H9 (cell line): ENCODE results near the gene RAB1B. TPM values are rescaled to one million over a fixed set of nuclear protein-coding genes. Genes with fewer than 3 reads are reported as not detected.

Experiments used
- DNase-seq: peaks from one replicate; pipeline ENCODE4 v3.0.0-alpha.2; 2017
- H2AFZ ChIP-seq: one replicate; pipeline ENCODE4 v1.6.1; 2013; ENCODE audit warnings: mild to moderate bottlenecking, low read length, control low read depth, moderate library complexity
- H2AK5ac ChIP-seq: 2 replicates; pipeline ENCODE4 v1.6.1; 2013; ENCODE audit warnings: low read length, control low read depth, mixed read lengths; ENCODE audit not compliant: insufficient read length
- H2BK120ac ChIP-seq: one replicate; pipeline ENCODE4 v1.6.1; 2013; ENCODE audit warnings: low read depth, mild to moderate bottlenecking, low read length, control low read depth, inconsistent platforms; ENCODE audit not compliant: poor library complexity, severe bottlenecking
- H2BK12ac ChIP-seq: 2 replicates; pipeline ENCODE4 v1.6.1; 2013; ENCODE audit warnings: low read length, control low read depth, mixed read lengths, low read depth; ENCODE audit not compliant: insufficient read length
- H2BK15ac ChIP-seq: 2 replicates; pipeline ENCODE4 v1.6.1; 2013; ENCODE audit warnings: low read depth, low read length, control low read depth
- H2BK20ac ChIP-seq: one replicate; pipeline ENCODE4 v1.6.1; 2013; ENCODE audit warnings: low read depth, mild to moderate bottlenecking, low read length, control low read depth, inconsistent platforms; ENCODE audit not compliant: poor library complexity, severe bottlenecking
- H2BK5ac ChIP-seq: 2 replicates; pipeline ENCODE4 v1.6.1; 2013; ENCODE audit warnings: low read length, control low read depth, mixed read lengths; ENCODE audit not compliant: insufficient read length
- H3K14ac ChIP-seq: 2 replicates; pipeline ENCODE4 v1.6.1; 2013; ENCODE audit warnings: low read length, control low read depth; ENCODE audit not compliant: insufficient read depth
- H3K18ac ChIP-seq: 2 replicates; pipeline ENCODE4 v1.6.1; 2013; ENCODE audit warnings: low read depth, mild to moderate bottlenecking, mixed read lengths, low read length, control low read depth; ENCODE audit not compliant: insufficient read length
- H3K23ac ChIP-seq: 2 replicates; pipeline ENCODE4 v1.6.1; 2013; ENCODE audit warnings: low read length, control low read depth, mixed read lengths, low read depth; ENCODE audit not compliant: insufficient read length
- H3K23me2 ChIP-seq: 2 replicates; pipeline ENCODE4 v1.6.1; 2013; ENCODE audit warnings: low read depth, mild to moderate bottlenecking, mixed read lengths, low read length, control low read depth; ENCODE audit not compliant: insufficient read length, poor library complexity, severe bottlenecking
- H3K27ac ChIP-seq: 2 replicates; pipeline ENCODE4 v1.5.1; 2013; ENCODE audit warnings: low read length, control low read depth, mixed read lengths, low read depth; ENCODE audit not compliant: insufficient read length
- H3K27me3 ChIP-seq: 2 replicates; pipeline ENCODE4 v1.6.1; 2013; ENCODE audit warnings: low read length, control low read depth, inconsistent platforms; ENCODE audit not compliant: insufficient read depth
- H3K4ac ChIP-seq: 2 replicates; pipeline ENCODE4 v1.6.1; 2013; ENCODE audit warnings: low read depth, mild to moderate bottlenecking, control low read depth, inconsistent platforms, low read length, moderate library complexity
- H3K4me1 ChIP-seq: 2 replicates; pipeline ENCODE4 v1.6.1; 2013; ENCODE audit warnings: low read length, control low read depth, inconsistent platforms; ENCODE audit not compliant: insufficient read depth
- H3K4me2 ChIP-seq: 2 replicates; pipeline ENCODE4 v1.6.1; 2013; ENCODE audit warnings: low read length, control low read depth, mixed read lengths; ENCODE audit not compliant: insufficient read length, insufficient read depth
- H3K56ac ChIP-seq: 2 replicates; pipeline ENCODE4 v1.6.1; 2013; ENCODE audit warnings: low read depth, mild to moderate bottlenecking, mixed read lengths, low read length, control low read depth; ENCODE audit not compliant: insufficient read length
- H3K79me1 ChIP-seq: 2 replicates; pipeline ENCODE4 v1.6.1; 2013; ENCODE audit warnings: low read depth, mild to moderate bottlenecking, moderate library complexity, low read length, control low read depth, inconsistent platforms; ENCODE audit not compliant: insufficient read depth, poor library complexity, severe bottlenecking
- H3K79me2 ChIP-seq: 2 replicates; pipeline ENCODE4 v1.6.1; 2013; ENCODE audit warnings: low read length, control low read depth, inconsistent platforms; ENCODE audit not compliant: insufficient read depth
- H3K9ac ChIP-seq: 2 replicates; pipeline ENCODE4 v1.6.1; 2013; ENCODE audit warnings: low read length, control low read depth, mixed read lengths; ENCODE audit not compliant: insufficient read length; ENCODE audit errors: extremely low read depth
- H3K9me3 ChIP-seq: one replicate; pipeline ENCODE4 v1.6.1; 2013; ENCODE audit warnings: low read depth, low read length, inconsistent platforms; ENCODE audit not compliant: control insufficient read depth
- H3T11ph ChIP-seq: one replicate; pipeline ENCODE4 v1.6.1; 2013; ENCODE audit warnings: mild to moderate bottlenecking, low read length, control low read depth, inconsistent platforms
- H4K20me1 ChIP-seq: one replicate; pipeline ENCODE4 v1.6.1; 2013; ENCODE audit not compliant: control insufficient read depth, insufficient read length, insufficient read depth
- H4K5ac ChIP-seq: 2 replicates; pipeline ENCODE4 v1.6.1; 2013; ENCODE audit warnings: low read depth, mild to moderate bottlenecking, mixed read lengths, low read length, control low read depth; ENCODE audit not compliant: insufficient read length
- H4K8ac ChIP-seq: replicated peaks from 2 replicates; pipeline ENCODE4 v1.6.1; 2013; ENCODE audit warnings: low read length, control low read depth, mixed read lengths, low read depth; ENCODE audit not compliant: insufficient read length
- H4K91ac ChIP-seq: 2 replicates; pipeline ENCODE4 v1.6.1; 2013; ENCODE audit warnings: low read depth, mild to moderate bottlenecking, moderate library complexity, mixed read lengths, low read length, control low read depth; ENCODE audit not compliant: insufficient read length
- H3K27ac Mint-ChIP-seq, 3 experiments: 2 replicates in 2 of 3; 3 replicates in 1 of 3; pipeline ENCODE4 v1.8.0; 2020 to 2021; ENCODE audit warnings: mixed read lengths in 3 of 3, mild to moderate bottlenecking in 1 of 3, moderate library complexity in 1 of 3
- H3K27me3 Mint-ChIP-seq: 2 replicates; pipeline ENCODE4 v1.8.0; 2021; ENCODE audit warnings: low read depth, mild to moderate bottlenecking, moderate library complexity, mixed read lengths
- H3K36me3 Mint-ChIP-seq, 3 experiments: 2 replicates in 2 of 3; 3 replicates in 1 of 3; pipeline ENCODE4 v1.8.0; 2020 to 2021; ENCODE audit warnings: low read depth in 3 of 3, mixed read lengths in 3 of 3; ENCODE audit not compliant: insufficient read depth in 1 of 3
- H3K4me1 Mint-ChIP-seq, 2 experiments: 2 replicates each; pipeline ENCODE4 v1.8.0; 2020; ENCODE audit warnings: mixed read lengths in 2 of 2
- H3K4me3 Mint-ChIP-seq, 2 experiments: 2 replicates in 1 of 2; 3 replicates in 1 of 2; pipeline ENCODE4 v1.8.0; 2020 to 2021; ENCODE audit warnings: mild to moderate bottlenecking in 2 of 2, mixed read lengths in 2 of 2, moderate library complexity in 1 of 2
- H3K9me3 Mint-ChIP-seq, 2 experiments: 2 replicates in 1 of 2; 3 replicates in 1 of 2; pipeline ENCODE4 v1.8.0; 2020; ENCODE audit warnings: mild to moderate bottlenecking in 2 of 2, mixed read lengths in 2 of 2, moderate library complexity in 1 of 2
- CTCF ChIP-seq: fragments of 200-600 bp; sonication (generic); conservative IDR thresholded peaks from 3 replicates; pipeline ENCODE4 v1.8.0; 2021; ENCODE audit warnings: antibody characterized with exemption, mild to moderate bottlenecking
- WGBS: extraction: QIAGEN DNeasy Blood & Tissue Kit; methylation state at CpG from one replicate; pipeline ENCODE4 v1.1.7; 2013; ENCODE audit warnings: missing lambda C conversion rate, low lambda C conversion rate, mixed read lengths; ENCODE audit not compliant: insufficient read length; ENCODE audit errors: extremely low coverage; 5-methylcytosine and 5-hydroxymethylcytosine counted together
- total RNA-seq: library from RNA; stranded (reverse); gene quantifications from 2 replicates; pipeline ENCODE4 v1.2.1, GENCODE V29; 2021

Gene RAB1B
- total RNA-seq, 1 experiment from 2014 or later = 118 TPM

- Histone ChIP-seq H3K27ac (no peak overlapping the region), H2BK5ac (no peak overlapping the region), H2BK20ac (no peak overlapping the region), H3K56ac (no peak overlapping the region), H4K20me1 (no peaks in the 10 kb centered on the region), H3K4me2 (no peak overlapping the region), H2AK5ac (no peak overlapping the region), H4K5ac (no peak overlapping the region), H3K9me3 (no peaks in the 10 kb centered on the region), H4K91ac (no peak overlapping the region), H2AFZ (no peak overlapping the region), H3K4me1 (no peaks in the 10 kb centered on the region), H3K4ac (no peak overlapping the region), H3K14ac (no peak overlapping the region), H3K23ac (no peak overlapping the region), H2BK120ac (no peak overlapping the region), H3K23me2 (no peaks in the 10 kb centered on the region), H3K79me1 (no peaks in the 10 kb centered on the region), H3K18ac (no peak overlapping the region), H3K79me2 (no peaks in the 10 kb centered on the region), H3K9ac (no peak overlapping the region), H4K8ac (no peak overlapping the region), H2BK15ac (no peak overlapping the region), H3T11ph (no peak overlapping the region), H3K27me3 (no peaks in the 10 kb centered on the region), H2BK12ac (no peak overlapping the region)
- Mint-ChIP-seq H3K4me1 (peaks cover 5% of the 10 kb centered on the region in 2 experiments; a peak in 3 of 4 replicates), H3K27me3 (peaks cover 5% of the 10 kb centered on the region; the same call in 1 of the 2 replicates), H3K27ac (peak overlapping the region in 1 of 3 experiments; percentile 18; a peak in 1 of 7 replicates), H3K36me3 (peaks cover 0 to 6% (median 0%) of the 10 kb centered on the region in 3 experiments; a peak in 2 of 7 replicates), H3K9me3 (no peaks in the 10 kb centered on the region), H3K4me3 (no peak overlapping the region)
- no CpG with 5 or more reads among the region's 14 CpGs for WGBS
- no peak for TF ChIP-seq CTCF
- DNase-seq = no peak
Observed at GRCh38 chr11:66242095-66242765, 26.2 kb upstream of the RAB1B start.
